OCI-LY3 (cell line): ENCODE results near the gene TDRD7.

Source experiments
- EZH2phosphoT487 ChIP-seq: fragments of 200-600 bp; shearing (Covaris generic); IDR thresholded peaks from 2 replicates; pipeline ENCODE4 v1.6.1; 2018; ENCODE audit warnings: antibody characterized with exemption, mixed run types, low read depth
- TF ChIP-seq, protein P1 (sequence below): fragments of 200-600, 300-600 bp; sonication (generic); IDR thresholded peaks from 2 replicates; pipeline ENCODE4 v1.5.1; 2014; ENCODE audit warnings: antibody characterized with exemption, low read length, low read depth

DNA sequence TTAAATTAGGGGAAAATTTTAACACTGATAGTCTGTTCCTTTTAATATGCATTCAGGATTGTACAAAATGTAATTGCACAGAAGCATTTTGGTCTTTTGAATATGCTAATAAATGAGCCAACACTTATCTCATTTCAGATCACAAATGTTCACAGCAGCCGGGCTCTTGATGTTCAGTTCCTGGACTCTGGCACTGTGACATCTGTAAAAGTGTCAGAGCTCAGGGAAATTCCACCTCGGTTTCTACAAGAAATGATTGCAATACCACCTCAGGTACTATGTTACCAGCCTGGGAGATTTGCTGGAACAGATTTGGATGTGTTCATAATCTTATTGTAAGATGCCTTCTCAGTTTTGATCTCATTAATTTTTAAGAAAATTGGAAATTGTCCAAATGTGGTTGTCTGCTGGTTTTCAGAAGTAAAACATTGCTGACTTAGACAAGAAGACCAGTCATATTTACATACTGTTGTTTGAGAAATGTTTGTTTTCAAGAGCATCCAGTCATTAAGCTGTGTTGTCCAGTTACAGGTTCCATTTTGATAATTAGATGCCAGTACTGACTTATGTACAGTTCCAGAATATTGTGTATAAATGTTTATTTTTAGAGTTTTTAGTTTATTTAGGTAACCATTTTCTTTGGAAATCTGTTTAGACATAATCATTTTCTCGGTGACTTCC lies 66.5 kb downstream of the TDRD7 start:
- TF ChIP-seq, protein P1, sequence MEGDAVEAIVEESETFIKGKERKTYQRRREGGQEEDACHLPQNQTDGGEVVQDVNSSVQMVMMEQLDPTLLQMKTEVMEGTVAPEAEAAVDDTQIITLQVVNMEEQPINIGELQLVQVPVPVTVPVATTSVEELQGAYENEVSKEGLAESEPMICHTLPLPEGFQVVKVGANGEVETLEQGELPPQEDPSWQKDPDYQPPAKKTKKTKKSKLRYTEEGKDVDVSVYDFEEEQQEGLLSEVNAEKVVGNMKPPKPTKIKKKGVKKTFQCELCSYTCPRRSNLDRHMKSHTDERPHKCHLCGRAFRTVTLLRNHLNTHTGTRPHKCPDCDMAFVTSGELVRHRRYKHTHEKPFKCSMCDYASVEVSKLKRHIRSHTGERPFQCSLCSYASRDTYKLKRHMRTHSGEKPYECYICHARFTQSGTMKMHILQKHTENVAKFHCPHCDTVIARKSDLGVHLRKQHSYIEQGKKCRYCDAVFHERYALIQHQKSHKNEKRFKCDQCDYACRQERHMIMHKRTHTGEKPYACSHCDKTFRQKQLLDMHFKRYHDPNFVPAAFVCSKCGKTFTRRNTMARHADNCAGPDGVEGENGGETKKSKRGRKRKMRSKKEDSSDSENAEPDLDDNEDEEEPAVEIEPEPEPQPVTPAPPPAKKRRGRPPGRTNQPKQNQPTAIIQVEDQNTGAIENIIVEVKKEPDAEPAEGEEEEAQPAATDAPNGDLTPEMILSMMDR = no peak
- no peak for TF ChIP-seq EZH2phosphoT487
